Measurements from ENCODE around the gene TMCC1.

GRCh38 chr3:129831503-129831902, 62.0 kb downstream of the TMCC1 start:
- no peak for TF ChIP-seq CTCF (conservative IDR thresholded peaks at IDR 0.05; ENCODE audit: low read depth, low read length)
- TF ChIP-seq EZH2 (IDR thresholded peaks at IDR 0.05; ENCODE audit: low read length, unreplicated experiment) = no peak
- no peak for TF ChIP-seq EZH2phosphoT487 (IDR thresholded peaks at IDR 0.05; ENCODE audit: borderline replicate concordance, low read length)
